ENCODE results near the gene SCGB3A1.

SCGB3A1 gene

DNA sequence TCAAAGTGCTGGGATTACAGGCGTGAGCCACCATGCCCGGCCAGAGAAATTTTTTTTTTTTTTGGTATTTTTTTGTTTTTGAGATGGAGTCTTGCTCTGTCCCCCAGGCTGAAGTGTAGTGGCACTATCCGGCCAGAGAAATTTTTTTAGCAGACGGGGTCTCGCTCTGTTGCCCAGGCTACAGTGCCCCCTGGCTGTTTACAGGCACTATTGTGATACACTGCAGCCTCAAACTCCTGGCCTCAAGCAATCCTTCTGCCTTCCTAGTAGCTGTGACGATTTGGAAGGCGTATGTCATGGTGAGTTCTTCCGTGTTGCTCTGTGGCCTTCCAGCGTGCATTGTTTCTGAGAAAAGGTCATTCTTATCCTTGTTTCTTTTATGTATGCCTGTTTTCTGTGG, 49.6 kb downstream of the SCGB3A1 start:
- DNase-seq: no peak
- in situ Hi-C loops (cut with MboI; ENCODE audit: low pct_unique_long_range_greater_than_20kb, low sequenced_read_pairs): no loop called here

Data from KBM-7 (cell line).